Stimulated activated CD8-positive, alpha-beta memory T cell treated with anti-CD3 and anti-CD28 coated beads, Interleukin-2, amount 100 ng/mL, for 1 hour (primary cell): ENCODE results near the gene TWNK.

Experiments
- DNase-seq, 2 donors: peaks; one replicate each; pipeline ENCODE4 v3.0.0-alpha.2; 2020; ENCODE audit warnings: low read depth in 2 of 2

The TWNK gene

DNA sequence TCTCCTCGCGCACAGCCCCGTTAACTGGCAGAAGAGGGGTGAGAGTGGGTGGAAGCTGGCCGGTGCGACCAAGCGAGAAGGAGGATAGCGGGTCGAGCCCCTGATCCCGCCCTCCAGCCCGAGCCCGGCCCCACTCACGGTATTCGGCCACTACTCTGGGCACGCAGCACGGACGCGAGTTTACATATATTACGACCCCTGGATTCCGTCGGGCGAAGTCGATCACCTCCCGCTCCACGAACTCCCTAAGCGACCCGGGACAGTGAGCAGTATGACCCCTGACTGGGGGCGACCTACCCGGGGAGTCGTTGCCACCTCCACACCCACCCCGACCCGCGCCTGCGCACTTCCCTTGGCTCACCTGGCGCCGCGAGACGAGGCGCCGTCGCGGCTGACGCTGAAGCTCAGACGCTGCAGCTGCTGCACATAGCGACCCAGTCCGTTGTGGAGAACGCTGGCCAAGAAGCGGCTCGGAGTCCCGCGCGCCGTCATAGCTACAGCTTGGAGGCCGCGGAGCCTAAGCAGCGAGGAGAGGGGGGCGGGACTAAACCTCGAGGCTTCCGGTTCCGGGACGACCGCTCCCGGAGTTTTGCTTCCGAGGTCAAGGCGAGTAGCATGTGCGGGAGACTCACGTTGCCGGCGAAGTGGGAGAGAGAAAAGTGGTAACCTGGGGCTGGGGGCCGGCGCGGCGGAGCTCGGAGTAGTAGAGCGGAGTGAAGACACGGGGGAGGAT lies at the start of gene TWNK, which contains the start of gene MRPL43:
TSS of gene TWNK (plus strand) at position 592 of the 733 bp plus-strand sequence. CDS start 668 bp downstream, outside the sequence.
TSS of gene MRPL43 (minus strand) at position 546 of the 733 bp plus-strand sequence. CDS start at position 492, 54 bp downstream.
- peak; percentile 56 to 69 for DNase-seq

DNA sequence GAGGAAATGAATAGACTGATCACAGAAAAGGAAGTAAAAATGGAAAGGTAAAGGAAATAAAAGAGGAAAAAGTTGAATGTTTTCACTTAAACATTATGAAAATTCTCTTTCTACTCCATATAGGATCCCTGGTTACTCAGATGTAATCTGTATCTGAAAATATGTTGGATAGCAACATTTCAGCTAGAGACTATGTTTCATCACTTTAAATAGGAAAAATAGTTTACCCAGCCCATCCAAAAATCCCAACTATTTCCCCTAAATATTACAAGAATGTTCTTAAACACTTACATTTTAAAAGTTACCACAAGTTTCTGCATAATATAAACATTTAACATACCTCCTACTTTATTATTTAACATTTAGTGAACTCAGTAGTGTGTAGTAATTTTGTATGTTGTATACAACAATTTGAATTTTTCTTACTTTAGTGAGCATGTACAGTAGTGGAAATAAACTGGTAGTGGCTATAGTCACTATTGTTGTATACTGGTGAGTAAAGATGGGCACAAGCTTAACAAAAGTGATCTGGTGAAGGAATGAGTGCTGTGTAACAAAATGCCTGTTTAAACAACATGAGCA lies 47.5 kb upstream of the TWNK start:
- DNase-seq: no peak

DNA sequence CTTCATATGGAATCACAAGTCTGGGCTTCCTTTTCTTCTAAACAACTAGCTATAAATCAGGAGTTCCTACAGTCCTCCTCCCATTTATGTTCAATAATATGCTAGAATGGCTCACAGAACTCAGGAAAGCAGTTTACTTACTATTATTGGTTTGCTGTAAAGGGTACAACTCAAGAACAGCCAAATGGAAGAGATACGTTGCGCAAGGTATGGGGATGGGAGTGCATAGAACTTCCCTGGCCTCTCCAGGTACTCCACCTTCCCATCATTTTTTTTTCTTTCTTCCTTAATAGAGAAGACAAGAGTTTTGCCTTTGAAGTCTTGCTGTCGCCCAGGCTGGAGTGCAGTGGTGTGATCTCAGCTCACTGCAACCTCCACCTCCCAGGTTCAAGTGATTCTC lies 45.1 kb upstream of the TWNK start:
- DNase-seq: no peak

DNA sequence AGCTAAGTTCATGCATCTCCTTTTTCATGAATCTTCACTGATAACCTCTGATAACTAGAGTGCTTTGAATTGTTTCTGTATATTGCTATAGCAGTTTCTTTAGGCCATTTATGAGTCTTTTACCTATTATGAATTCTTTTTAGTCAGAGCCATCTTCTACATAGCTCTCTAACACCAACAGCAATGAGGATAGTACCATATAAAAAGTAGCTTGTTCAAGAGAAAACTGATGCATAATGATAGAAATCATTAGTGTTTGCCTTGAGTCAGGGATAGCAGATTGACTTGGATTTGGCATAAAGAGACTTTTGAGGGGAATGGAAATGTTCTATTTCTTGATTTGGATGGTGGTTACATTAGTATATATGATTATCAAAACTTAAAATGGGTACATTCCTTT lies 43.8 kb upstream of the TWNK start:
- DNase-seq: no peak

DNA sequence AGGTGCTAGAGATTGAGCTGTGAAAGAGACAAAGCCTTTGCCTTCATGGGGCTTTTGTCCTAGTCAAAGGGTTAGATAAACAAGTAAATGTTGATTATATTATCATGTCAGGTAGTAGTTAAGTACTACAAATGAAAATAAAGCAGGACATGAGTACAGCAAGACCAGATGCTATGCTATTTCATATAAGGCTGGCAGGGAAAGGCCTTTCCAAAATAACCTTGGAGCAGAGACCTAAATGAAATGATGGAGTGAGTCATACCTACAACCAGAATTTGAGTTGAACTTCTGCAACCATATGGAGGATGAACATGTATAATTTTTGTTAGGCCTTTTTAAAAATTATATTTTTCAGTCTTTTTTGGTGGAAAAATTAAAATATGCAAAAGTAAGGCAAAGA lies 41.6 kb upstream of the TWNK start:
- no peak for DNase-seq

DNA sequence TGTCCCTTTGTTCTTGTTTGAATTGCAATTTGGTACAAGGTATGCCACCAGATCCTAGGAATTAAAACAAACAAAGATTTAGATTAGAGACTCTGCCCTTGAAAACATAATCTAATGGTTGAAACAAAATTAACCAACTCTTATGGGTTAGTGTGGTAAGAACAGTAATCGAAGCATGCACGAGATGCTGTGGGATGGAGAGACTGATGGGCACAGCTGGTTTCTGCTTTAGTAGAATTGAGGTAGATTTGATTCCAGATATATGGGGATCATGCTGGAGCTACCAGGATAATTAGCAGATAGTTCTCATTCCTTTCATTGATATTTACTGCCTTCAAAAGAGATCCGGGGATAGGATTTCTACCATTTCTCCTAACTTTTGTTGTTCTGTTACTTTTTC lies 38.4 kb upstream of the TWNK start:
- DNase-seq: no peak

DNA sequence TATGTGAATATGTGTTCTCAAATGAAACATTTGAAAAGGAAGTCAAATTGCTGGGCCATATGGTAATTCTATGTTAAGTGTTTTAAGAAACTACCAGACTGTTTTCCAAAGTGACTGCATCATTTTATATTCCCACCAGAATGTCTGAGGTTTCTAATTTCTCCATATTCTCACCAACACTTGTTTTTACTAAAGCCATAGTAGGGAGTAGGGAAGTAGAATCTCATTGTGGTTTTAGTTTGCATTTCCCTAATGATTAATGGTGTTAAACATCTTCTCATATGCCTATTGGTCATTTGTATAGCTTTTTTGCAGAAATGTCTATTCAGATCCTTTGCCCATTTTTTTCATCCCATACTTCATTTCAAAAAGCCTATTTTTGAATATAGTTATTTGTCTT lies 27.1 kb upstream of the TWNK start:
- no peak for DNase-seq

DNA sequence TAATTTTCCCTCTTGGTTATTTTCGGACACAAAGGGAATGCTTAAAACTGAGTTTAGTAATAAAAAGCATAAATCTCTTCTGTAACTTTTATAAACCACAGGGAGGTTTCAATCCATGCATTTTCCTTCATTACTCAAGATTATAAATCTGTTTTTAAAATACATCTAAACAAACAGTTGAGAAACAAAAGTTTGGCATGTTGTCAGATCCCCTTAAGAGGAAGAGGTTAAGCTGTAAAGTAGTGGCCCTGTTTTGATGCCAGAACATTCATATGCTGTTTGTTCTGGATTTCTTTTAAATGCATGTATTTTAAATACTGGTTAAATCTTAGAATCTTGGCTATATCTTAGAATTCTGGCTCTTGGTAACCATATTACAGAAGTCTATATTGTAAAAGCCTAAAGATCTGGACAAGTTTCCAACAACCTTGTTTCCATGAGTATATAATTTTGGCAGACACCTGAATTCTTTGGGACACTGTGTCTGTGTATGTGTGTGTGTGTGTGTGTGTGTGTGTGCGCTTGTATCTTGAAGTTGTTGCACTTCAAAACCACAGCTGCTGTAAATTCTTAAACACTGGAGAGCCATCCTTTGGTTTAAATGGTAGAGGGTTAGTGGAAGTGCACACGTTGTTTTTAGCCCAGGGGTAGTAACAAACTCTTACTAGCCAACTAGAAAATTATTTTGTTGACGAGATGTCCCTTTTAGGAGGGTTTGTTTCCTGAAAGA lies 24.8 kb upstream of the TWNK start:
- no peak for DNase-seq

DNA sequence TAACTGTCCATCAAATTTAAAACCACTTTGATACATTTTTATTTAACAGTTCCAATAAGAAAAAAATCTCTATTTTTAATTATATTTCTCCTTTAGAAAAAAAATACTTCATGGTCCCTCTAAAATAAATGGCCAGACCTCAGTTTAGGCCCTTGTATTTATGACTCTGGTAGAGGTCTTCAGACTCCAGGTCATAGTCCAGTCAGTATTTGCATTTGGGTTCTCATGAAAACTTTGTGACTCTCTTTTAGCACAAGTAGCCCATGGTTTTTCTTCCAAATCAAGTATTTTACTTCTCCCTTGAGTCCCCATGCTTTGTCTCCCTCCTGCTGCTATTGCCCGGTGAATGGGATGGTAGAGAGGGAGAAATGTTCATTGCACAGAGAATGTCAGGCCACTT lies 23.5 kb upstream of the TWNK start:
- no peak for DNase-seq

DNA sequence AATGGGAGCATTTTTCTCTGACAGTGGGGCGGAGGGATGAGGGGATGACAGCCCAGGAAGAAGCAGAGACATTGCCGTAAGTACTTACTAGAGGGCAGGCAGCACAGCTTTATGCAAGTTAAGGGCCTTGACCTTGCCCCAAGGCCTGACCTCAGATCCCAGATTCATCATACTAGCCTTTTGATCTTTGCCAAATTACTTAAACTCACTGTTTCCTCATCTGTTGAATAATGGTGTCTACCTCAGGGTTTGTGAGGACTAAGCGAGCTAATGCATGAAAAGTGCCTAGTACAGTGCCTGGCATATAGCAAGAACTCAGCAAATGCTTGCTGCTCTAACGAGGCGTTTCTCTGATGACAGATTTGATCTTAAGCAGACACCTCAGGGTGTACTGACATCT lies 21.5 kb upstream of the TWNK start:
- DNase-seq: no peak

DNA sequence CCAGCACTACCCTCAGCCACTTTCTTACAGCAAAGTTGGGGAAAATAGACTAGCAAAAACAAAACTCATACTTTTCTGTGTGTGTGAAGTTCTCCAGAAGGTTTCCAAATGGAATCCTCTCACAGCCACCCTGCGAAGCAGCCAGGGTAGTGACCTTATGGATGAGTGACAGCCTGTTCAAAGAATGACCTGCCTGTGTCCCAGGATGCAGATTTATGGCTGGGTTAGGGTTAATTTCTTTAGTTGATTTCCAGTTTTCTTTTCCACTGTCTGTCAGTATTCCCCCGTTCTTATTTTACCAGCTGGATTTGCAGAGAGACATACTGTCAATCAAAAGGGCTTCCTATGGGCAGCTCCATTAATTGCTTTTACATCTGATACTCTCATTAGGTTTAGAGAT lies 20.5 kb upstream of the TWNK start:
- DNase-seq: no peak

DNA sequence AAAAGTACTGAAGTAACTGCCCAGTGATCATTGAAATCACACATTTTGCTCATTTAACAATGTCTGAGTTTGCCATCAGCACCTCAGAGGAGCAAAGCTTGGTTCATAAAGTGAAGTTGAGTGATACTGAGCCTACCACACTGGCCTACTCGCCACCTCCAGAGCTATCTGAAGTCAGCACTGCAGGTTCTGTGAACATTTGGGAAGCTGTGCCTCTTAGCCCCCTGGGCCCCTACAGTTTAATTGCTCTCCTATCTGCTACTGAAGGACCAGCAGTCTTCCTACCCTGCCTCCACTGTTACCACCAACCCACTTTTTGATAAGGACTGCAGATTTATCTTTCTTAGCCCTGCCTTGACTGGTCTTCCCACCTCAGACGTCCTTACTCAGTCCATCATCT lies 20.0 kb upstream of the TWNK start:
- no peak for DNase-seq

DNA sequence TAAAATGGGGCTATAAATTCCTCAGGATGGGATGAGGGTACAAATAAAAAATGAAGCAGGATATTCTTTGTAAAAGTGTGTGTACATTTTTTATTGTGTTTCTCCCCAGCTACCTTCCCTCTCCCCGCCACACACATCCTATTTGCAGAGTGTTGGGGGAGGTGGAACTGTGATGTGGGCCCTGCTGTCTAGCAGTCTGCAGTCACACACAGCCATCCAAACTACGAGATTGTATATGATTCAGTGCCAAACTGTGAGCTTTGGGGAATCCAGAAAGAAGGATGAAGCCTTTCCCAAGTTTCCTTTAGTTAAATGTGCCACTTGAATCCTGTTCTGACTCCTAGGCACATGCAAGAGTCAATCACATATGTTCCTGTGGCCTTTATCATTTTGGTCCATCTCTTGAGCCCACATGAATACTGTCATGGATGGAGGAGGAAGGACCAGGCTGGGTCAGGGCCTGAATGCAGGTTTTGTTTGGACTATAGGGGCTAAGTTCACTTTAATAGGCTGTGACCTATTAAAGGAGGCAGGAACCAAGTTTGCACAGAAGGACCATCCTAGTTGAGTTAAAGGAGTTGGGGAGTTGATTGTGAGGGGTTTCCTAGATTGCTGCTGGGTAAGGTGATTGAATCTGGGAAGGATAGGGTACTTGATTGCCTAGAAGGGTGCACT lies 19.1 kb upstream of the TWNK start:
- DNase-seq: no peak

DNA sequence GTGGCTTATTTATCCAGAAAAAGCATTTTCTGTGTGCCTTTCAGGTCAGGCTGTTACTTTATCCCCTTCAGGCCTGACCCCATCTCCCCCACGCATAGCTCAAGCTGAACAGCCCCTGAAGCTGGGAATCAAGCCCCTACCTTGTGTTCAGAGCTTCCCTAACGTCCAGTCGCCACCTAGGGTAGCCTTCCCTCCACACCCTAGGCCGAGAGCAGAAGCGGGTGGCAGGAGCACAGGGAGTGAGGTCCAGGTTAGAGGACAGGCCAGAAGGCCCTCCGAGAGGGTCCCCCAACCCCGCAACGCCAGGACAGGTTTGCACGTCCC lies 18.5 kb upstream of the TWNK start:
- no peak for DNase-seq

DNA sequence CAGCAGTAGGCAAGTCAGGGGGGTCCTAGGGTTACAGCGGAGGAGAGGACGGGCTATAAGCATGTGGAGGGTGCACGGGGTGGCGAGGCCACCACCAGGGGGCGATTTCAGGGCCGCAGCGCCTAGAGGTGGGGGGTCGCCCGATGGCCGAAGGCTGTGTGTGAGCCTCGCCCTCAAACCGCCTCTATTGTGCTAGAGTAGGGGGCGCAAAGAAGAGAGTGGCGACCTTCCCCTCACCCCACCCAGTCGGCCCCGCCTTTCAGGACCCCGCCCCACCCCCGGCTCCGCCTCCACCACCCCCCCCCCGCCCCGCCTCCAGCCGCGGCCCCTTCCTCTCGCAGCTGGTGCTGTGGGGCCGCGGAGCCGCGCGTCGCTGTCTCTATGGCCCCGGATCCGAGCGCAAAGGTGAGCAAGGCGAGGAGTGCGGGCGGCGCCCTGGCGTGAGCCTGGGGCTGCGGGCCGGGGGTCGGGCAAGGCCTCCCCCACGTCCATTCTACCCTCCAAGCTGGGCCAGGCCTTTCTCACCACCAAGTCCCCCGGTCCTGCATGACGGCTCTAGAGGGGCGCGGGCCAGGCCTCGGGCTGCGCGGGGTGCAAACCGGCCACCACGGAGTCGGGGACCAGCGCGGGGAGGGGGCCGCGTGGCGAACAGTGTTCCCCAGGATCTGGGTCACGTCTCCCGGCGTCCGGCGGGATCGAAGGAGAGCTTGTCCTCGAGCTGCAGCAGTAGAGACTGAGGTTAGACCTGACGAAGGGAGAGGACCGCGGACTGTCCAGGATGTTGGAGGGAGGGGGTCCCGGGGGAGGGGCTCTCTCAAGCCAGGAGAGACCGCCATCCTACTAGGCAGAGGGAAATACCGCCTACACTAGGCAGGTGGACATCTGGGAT lies 17.9 kb upstream of the TWNK start, which contains the start of gene SEMA4G:
TSS of gene SEMA4G (plus strand) at position 318 of the 889 bp plus-strand sequence. CDS start 3,409 bp downstream, outside the sequence.
- peak in 1 of 2 donors; percentile 15 for DNase-seq

DNA sequence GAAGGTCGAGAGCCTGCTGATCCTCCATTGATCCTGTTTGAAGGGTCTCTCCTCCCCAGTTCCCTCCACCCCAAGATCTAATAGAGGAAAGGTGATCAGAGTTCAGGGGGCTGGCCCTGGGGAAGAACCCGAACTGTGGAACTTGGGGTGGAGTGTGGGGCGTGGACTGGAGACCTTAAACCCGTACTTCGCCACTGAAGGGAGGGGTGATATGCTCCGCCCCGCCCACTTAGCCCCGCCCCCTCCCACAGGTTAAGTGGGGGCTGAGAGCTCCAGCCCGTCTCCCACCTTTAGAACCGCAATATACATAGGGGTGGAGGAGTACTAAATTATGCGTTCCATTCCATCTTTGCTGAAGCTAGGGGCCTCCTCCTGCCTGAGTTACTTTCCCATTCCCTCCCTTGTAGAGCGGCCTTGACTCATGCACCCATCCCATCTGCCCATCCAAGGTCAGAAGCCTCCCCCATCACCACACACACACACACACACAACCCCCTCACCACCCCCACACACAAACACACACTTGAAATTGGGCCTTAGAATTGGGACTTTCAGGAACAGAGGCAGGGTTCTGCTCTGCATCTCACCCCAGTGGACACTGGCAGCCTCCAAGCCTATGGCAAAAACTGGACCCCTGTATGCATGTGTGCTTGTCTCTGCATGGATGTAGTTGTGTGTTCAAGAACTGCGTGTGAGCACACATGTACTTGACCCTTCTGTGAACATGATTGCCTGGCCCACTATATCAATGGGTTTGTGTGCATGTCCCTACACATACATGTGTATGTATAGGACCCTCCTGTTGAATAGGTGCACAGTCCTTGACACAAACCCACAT lies 17.0 kb upstream of the TWNK start:
- peak; percentile 9 to 16 for DNase-seq

DNA sequence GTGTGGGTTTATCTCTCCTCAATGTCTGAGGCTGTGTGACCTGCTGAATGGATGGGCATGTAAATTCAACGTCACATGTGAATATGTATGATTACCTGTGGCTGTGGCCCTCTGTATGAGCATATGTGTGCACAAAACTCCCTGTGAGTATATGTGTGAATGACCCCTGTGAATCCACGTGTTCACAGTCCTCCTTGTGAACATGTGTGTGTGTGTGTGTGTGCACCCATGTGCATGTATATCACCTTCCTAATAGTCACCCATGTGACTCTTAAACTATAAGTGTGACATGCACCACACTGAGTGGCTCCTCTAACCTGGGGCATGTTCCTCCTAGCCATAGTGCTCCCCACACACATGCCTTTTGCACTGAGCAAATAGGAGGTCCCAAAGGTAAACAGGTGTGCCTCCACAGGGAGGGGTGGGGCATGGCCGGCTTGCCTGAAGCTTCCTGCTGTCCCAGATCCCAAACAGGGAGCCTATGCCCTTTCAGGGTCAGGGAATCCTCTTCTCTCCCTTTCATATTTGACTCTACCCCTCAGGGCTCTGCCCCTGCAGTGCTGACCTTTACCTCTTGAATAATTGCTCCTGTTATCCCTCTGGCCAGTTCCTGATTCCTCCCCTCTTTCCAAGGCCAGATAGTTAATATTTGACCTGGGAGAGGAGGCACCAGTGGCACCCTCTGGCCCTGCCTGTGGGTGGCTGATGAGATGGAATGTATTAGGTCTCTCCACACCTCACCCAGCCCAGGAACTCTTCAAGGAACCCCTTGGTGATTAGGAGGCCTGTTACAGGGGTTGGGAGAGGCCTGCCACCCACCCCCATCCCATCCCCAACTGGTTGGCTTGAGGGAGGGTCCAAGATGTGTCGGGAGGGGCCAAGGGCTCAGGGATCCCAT lies 16.2 kb upstream of the TWNK start:
- DNase-seq: no peak

DNA sequence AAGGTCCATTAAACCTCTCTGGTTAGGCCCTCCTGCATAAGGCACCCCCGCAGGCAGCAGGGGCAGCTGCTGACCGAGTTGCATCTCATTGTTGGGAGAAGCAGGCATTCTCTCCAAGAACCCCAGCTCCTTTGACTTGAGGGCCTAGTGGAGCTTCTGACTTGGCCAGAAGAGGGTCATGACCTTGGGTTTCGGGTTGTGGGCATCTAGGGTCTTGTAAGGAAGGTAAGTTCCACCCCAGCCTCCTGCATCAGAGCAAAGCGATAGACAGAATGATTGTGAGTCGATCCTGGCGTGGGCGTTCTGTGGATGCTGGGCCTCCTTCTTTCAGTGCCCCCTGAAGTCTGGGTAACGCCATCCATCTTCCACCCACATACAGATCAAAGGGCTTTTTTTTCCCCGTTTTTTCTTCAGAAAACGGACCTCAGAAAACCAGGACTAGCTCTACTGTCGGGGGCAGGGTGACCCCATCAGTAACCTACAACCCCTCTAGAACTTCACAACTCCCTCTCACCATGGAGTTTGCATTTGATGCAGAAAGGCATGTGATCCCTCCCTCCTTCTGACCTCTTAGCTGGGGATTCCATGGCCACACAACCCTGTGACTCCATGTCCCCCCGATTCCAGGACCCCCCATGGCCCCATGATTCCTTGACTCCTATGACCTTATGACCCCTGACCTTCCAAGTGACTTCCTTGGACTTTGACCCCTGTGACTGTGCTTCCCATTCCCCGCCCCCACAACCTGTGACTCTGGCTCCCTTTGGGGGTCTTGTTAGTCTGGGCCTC lies 15.0 kb upstream of the TWNK start:
- DNase-seq: no peak
